Measurements from ENCODE around the gene ADCK1. TPM values are rescaled to one million over a fixed set of nuclear protein-coding genes. Genes with fewer than 3 reads are reported as not detected.
"Not testable (repeated sequence)": the region's sequence is repeated elsewhere in the genome, so short reads cannot be mapped to it uniquely, and the experiment has no call there.

The ADCK1 gene
- total RNA-seq, 1 donor from 2014 or later: 6.2 TPM

GRCh38 chr14:77761205-77761931, 38.5 kb upstream of the ADCK1 start:
- TF ChIP-seq CTCF (IDR thresholded peaks at IDR 0.05; ENCODE audit: unreplicated experiment): peak; percentile 23
- Mint-ChIP-seq H3K27me3 (ENCODE audit: unreplicated experiment) (peaks cover 7% of the 10 kb centered on the region), H3K36me3 (ENCODE audit: low read depth, unreplicated experiment) (peaks cover 19% of the 10 kb centered on the region), H3K27ac (ENCODE audit: unreplicated experiment) (peak overlapping the region; percentile 97), H3K9me3 (ENCODE audit: unreplicated experiment) (no peaks in the 10 kb centered on the region), H3K4me1 (ENCODE audit: unreplicated experiment) (peaks cover 15% of the 10 kb centered on the region), H3K4me3 (ENCODE audit: unreplicated experiment) (peak overlapping the region; percentile 96)
- DNase-seq (ENCODE audit: low spot score): peak; percentile 53

DNA sequence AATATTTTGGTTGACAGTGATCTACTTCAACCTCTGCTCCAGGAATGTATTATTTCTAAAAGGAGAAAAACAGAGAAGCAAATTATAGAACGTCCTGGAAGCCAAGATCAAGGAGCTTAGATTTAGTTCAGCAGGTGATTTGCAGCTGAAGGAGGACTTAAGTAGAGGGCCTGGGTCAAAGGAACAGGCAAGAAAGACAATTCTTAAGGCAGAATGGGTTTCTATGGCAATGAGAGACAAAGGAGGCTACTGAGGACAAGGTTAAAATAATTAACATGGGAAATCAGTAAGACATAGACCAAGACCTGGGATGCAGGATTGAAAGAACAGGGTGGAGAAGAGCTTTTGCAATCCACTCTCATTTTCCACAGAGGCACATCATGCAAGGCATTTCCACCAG, 36.6 kb upstream of the ADCK1 start:
- peaks cover 12% of the 10 kb centered on the region for H3K36me3 Mint-ChIP-seq (ENCODE audit: low read depth, unreplicated experiment)
- peaks cover 11% of the 10 kb centered on the region for H3K4me1 Mint-ChIP-seq (ENCODE audit: unreplicated experiment)
- no peak overlapping the region for H3K27ac Mint-ChIP-seq (ENCODE audit: unreplicated experiment)
- H3K4me3 Mint-ChIP-seq (ENCODE audit: unreplicated experiment): no peak overlapping the region
- peaks cover 7% of the 10 kb centered on the region for H3K27me3 Mint-ChIP-seq (ENCODE audit: unreplicated experiment)
- no peak for DNase-seq (ENCODE audit: low spot score)
- no peak for TF ChIP-seq CTCF (IDR thresholded peaks at IDR 0.05; ENCODE audit: unreplicated experiment)
- H3K9me3 Mint-ChIP-seq (ENCODE audit: unreplicated experiment): no peaks in the 10 kb centered on the region

DNA sequence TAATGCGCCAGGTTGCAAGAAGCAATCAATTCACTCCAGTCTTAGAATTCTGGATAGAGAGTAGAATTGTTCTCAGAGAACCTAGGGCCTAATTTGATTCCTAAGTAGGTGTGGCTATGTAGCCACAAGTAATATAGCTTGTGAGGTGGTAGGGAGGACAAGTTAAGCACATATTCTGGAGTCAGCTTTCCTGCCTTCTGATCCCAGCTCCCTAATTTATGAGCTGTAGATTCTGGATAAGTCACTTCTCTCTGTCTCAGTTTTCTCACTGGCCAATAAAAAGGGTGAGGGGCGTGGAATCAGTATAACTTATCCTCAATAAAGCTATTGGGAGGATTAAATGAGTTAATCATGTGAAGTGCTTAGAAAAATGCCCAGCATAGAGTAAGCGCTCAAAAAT, 35.9 kb upstream of the ADCK1 start:
- H3K27ac Mint-ChIP-seq (ENCODE audit: unreplicated experiment): no peak overlapping the region

DNA sequence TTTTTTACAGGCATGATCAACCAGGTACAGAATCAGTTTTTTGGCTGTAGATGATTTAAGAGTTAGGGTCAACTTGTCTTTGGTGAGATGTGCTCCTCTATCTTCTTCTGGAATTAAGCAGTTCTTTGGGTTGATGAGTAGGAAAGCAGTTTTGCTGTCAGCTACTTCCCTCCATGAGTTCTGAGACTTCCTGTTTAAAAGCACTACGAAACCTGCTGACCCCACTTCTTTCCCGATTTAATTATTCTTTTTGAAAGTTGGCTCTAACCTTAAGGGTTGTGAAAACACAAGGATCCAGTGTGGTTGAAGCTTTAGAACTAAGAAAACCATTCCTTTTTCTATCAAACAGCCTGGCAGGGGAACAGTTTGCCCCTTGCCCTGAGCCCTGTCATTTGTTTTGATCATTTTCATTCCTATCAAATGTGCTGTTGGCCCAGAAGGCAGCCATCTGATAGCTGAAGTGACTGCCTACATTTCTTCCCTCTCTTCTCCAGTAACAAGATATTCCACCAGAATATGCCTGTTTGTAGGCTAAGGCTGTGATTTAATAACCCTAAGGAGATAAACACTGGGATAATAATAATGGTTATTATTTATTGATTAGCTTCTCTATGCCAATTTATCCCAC, 31.4 kb upstream of the ADCK1 start:
- H3K4me1 Mint-ChIP-seq (ENCODE audit: unreplicated experiment); H3K27me3 Mint-ChIP-seq (ENCODE audit: unreplicated experiment); DNase-seq (ENCODE audit: low spot score); H3K4me3 Mint-ChIP-seq (ENCODE audit: unreplicated experiment); H3K27ac Mint-ChIP-seq (ENCODE audit: unreplicated experiment); H3K36me3 Mint-ChIP-seq (ENCODE audit: low read depth, unreplicated experiment); H3K9me3 Mint-ChIP-seq (ENCODE audit: unreplicated experiment): not testable (repeated sequence)

More for the DNA sequence above, 35.9 kb upstream of the ADCK1 start:
- Mint-ChIP-seq H3K36me3 (ENCODE audit: low read depth, unreplicated experiment) (peaks cover 6% of the 10 kb centered on the region), H3K4me3 (ENCODE audit: unreplicated experiment) (no peak overlapping the region), H3K4me1 (ENCODE audit: unreplicated experiment) (peaks cover 6% of the 10 kb centered on the region), H3K27me3 (ENCODE audit: unreplicated experiment) (peaks cover 7% of the 10 kb centered on the region), H3K9me3 (ENCODE audit: unreplicated experiment) (no peaks in the 10 kb centered on the region)
- TF ChIP-seq CTCF (IDR thresholded peaks at IDR 0.05; ENCODE audit: unreplicated experiment): no peak
- no peak for DNase-seq (ENCODE audit: low spot score)

DNA sequence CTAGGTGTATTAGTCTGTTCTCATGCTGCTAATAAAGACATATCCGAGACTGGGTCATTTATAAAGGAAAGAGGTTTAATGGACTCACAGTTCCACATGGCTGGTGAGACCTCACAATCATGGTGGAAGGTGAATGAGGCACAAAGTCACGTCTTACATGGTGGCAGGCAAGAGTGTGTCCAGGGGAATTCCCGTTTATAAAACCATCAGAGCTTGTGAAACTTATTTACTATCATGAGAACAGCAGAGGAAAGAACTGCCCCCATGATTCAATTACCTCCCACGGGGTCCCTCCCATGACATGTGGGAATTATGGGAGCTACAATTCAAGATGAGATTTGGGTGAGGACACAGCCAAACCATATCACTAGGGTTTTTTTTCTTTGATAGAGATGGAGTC, 25.9 kb upstream of the ADCK1 start:
- not testable (repeated sequence) for H3K4me1 Mint-ChIP-seq (ENCODE audit: unreplicated experiment); DNase-seq (ENCODE audit: low spot score); H3K36me3 Mint-ChIP-seq (ENCODE audit: low read depth, unreplicated experiment); H3K27ac Mint-ChIP-seq (ENCODE audit: unreplicated experiment); H3K27me3 Mint-ChIP-seq (ENCODE audit: unreplicated experiment); H3K9me3 Mint-ChIP-seq (ENCODE audit: unreplicated experiment); H3K4me3 Mint-ChIP-seq (ENCODE audit: unreplicated experiment)

DNA sequence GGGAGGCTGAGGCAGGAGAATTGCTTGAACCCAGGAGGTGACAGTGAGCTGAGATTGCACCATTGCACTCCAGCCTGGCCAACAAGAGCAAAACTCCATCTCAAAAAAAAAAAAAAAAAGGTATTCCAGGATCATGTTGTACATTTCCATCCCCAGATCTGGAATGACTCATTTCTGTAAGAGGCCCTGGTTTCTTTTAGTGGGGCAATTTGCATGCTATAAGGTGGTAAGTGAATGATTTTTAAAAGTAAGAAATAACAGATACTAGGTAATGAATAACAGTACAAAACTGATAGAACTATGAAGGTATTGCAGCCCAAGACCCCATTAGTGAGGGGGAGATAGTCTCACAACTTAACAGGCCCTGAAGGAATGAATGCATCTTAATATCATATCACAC, 17.7 kb upstream of the ADCK1 start:
- H3K4me1 Mint-ChIP-seq (ENCODE audit: unreplicated experiment): no peaks in the 10 kb centered on the region
- no peaks in the 10 kb centered on the region for H3K36me3 Mint-ChIP-seq (ENCODE audit: low read depth, unreplicated experiment)
- no peak overlapping the region for H3K4me3 Mint-ChIP-seq (ENCODE audit: unreplicated experiment)
- no peaks in the 10 kb centered on the region for H3K9me3 Mint-ChIP-seq (ENCODE audit: unreplicated experiment)
- no peak for DNase-seq (ENCODE audit: low spot score)
- no peaks in the 10 kb centered on the region for H3K27me3 Mint-ChIP-seq (ENCODE audit: unreplicated experiment)
- TF ChIP-seq CTCF (IDR thresholded peaks at IDR 0.05; ENCODE audit: unreplicated experiment): no peak
- H3K27ac Mint-ChIP-seq (ENCODE audit: unreplicated experiment): no peak overlapping the region

All from endothelial cell (in vitro differentiated cells).